ENCODE results near the gene MAML2.

Gene MAML2

DNA sequence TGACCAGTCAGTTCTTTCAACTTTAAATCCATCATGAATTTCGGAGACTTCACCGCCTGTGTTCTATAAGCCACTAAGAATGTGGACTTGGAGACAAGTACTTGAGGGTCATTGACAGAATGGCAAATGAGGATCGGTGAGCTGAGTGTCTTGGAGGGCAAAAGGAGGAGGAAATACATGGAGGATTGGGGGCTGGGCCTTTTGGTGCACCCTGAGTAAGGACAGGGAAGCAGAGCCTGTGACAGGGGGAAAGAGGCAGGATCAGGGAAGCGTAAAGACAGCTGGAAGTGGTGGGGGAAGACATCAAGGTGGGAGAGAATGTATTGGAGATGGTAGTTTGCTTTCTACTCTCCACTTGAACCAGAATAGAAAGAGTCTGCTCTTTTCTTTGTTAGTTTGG, 348.7 kb downstream of the MAML2 start:
- TF ChIP-seq, protein P1, sequence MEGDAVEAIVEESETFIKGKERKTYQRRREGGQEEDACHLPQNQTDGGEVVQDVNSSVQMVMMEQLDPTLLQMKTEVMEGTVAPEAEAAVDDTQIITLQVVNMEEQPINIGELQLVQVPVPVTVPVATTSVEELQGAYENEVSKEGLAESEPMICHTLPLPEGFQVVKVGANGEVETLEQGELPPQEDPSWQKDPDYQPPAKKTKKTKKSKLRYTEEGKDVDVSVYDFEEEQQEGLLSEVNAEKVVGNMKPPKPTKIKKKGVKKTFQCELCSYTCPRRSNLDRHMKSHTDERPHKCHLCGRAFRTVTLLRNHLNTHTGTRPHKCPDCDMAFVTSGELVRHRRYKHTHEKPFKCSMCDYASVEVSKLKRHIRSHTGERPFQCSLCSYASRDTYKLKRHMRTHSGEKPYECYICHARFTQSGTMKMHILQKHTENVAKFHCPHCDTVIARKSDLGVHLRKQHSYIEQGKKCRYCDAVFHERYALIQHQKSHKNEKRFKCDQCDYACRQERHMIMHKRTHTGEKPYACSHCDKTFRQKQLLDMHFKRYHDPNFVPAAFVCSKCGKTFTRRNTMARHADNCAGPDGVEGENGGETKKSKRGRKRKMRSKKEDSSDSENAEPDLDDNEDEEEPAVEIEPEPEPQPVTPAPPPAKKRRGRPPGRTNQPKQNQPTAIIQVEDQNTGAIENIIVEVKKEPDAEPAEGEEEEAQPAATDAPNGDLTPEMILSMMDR (IDR thresholded peaks at IDR 0.05; ENCODE audit: extremely low read depth, insufficient read depth, missing control alignments): no peak
- DNase-seq (ENCODE audit: low spot score): no peak
- in situ Hi-C loops (cut with MboI; ENCODE audit: low pct_unique_long_range_greater_than_20kb, low sequenced_read_pairs, unreplicated experiment): no loop called here

DNA sequence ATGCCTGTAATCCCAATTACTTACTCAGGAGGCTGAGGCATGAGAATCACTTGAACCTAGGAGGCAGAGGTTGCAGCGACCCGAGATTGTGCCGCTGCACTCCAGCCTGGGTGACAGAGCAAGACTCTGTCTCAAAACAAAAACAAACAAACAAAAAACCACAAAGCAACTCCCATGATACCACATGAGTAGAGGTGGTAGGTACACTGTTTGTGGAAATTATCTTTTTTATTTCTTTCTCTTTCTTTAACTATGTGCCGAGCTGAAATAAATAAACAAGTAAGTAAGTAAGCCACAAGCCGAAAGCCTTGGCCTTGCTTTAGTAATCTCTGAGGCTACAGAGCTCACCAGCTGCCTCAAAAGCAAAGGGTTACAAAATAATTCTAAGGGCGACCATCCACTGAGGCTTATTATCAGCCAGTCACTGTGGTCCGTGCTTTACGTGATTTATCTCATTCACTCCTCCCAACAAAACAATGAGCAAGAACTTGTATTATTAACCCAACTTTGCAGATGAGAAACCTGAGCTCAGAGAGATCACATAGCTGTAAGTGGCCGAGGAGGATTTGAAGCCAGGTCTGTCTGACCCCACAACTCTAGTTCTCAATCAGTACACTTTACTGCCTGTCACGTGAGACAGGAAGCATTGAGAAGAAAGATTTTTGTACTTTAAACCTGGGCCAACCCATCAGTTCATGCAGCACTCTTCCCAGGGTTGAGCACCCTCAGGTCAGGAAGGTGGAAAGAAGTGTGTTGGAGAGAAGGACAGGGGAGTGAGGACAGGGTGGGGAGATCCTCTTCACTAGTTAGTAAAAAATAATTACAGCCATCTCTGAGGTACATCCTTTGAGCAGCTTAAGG, 349.3 kb downstream of the MAML2 start:
- in situ Hi-C loops (cut with MboI; ENCODE audit: low pct_unique_long_range_greater_than_20kb, low sequenced_read_pairs, unreplicated experiment): no loop called here
- DNase-seq (ENCODE audit: low spot score): no peak
- TF ChIP-seq, protein P1 (IDR thresholded peaks at IDR 0.05; ENCODE audit: extremely low read depth, insufficient read depth, missing control alignments): no peak

DNA sequence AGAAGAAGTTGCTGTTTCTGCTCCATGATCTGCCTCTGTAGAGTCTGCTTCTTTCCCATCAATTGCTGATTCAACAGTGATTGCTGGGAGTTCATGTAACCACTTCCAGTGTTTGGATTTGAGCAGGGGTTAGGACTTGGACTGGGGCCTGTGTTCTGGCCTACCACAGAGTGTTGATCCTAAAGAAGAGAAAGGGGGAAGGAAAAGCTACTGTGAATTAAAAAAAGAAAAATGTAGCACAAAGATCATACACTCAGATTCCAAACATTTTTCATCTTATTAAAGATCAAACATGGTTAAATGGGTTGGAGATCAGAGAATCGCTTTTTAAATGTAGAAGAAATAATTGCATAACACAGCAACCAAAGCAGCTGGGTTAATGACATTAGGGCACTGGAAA, 351.4 kb downstream of the MAML2 start:
- DNase-seq (ENCODE audit: low spot score): no peak
- in situ Hi-C loops (cut with MboI; ENCODE audit: low pct_unique_long_range_greater_than_20kb, low sequenced_read_pairs, unreplicated experiment): no loop called here
- TF ChIP-seq, protein P1 (IDR thresholded peaks at IDR 0.05; ENCODE audit: extremely low read depth, insufficient read depth, missing control alignments): no peak

DNA sequence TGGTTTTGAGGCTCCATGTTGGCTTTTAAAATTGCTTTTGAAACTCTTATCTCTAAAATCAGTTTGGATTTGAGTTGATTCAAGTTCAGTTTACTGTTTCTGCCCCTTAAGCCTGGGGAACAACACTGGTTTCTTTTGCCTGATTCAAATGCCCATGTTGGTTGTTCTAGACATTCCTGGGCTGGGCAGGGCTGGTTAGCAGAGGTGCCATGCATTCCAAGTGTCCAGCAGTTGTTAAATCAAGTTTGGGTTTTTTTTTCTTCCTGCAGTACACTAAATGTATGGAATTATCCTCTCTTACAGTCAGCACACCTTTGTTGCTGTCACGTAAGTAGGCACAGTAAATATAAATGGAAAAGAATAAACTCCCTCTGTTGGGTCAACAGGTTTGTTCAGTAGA, 351.9 kb downstream of the MAML2 start:
- TF ChIP-seq, protein P1 (IDR thresholded peaks at IDR 0.05; ENCODE audit: extremely low read depth, insufficient read depth, missing control alignments): no peak
- no peak for DNase-seq (ENCODE audit: low spot score)
- in situ Hi-C loops (cut with MboI; ENCODE audit: low pct_unique_long_range_greater_than_20kb, low sequenced_read_pairs, unreplicated experiment): no loop called here

DNA sequence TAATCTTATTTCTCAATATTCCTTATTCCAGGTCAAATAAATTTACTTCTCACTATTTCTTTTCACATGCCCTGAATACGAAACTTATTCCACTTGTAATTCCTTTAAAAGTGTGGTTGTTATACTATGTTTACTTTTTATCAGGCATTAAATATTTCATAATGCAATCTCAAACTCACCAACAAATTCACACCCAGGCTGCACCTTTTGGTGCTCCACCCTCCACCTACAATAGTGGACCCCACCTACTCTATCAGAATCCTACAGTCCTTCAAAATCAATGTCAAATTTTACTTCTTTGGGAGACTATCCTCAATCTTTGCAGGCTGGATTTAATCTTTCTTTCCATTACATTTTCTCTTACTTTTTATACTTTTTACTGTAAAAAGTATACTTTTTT, 353.2 kb downstream of the MAML2 start:
- in situ Hi-C loops (cut with MboI; ENCODE audit: low pct_unique_long_range_greater_than_20kb, low sequenced_read_pairs, unreplicated experiment): no loop called here
- TF ChIP-seq, protein P1 (IDR thresholded peaks at IDR 0.05; ENCODE audit: extremely low read depth, insufficient read depth, missing control alignments): no peak

DNA sequence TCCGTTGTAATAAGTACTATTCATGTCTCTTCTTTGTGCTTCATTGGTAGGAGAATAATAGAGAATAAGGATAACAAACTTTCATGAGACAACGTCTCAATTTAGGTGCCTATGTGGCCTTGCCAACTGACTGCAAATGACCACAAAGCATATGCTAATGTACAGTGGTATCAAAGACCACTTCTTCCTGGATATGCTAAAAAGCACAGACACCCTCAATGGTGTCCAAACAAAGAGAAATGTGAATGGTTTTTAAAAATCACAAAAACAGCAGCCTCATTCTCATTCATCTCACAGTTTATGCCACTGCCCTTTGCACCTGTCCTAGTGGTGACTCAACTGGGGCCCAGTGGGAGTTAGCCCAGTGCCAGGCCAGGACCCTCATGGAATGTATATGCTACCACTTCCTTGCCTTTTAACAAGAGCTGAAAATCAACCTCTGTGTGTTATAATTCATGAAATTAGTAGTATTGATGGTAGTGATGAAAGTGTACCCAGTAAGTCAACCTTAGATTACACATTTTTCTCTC, 353.9 kb downstream of the MAML2 start:
- TF ChIP-seq, protein P1 (IDR thresholded peaks at IDR 0.05; ENCODE audit: extremely low read depth, insufficient read depth, missing control alignments): no peak
- DNase-seq (ENCODE audit: low spot score): no peak
- in situ Hi-C loops (cut with MboI; ENCODE audit: low pct_unique_long_range_greater_than_20kb, low sequenced_read_pairs, unreplicated experiment): no loop called here

More for the DNA sequence above, 353.2 kb downstream of the MAML2 start:
- no peak for DNase-seq (ENCODE audit: low spot score)

All from GM13977 (cell line).